ENCODE data around the gene USP34.
"Not testable (repeated sequence)": the region's sequence is repeated elsewhere in the genome, so short reads cannot be mapped to it uniquely, and the experiment has no call there.

Gene USP34

DNA sequence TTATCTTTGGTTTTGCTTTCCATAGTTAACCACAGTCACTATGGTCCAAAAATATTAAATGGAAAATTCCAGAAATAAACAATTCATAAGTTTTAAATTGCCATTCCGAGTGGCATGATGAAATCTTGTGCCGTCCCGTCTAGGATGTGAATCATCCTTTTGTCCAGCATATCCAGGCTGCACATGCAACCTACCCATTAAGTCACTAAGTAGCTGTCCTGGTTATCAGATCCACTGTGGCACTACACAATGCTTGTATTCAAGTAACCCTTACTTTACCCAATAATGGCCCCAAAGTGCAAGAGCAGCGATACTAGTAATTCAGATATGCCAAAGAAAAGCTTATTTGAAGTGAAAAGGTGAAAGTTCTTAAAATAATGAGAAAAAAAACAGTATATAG lies 10.7 kb downstream of the USP34 start:
- no peak for DNase-seq (ENCODE audit: low spot score)

DNA sequence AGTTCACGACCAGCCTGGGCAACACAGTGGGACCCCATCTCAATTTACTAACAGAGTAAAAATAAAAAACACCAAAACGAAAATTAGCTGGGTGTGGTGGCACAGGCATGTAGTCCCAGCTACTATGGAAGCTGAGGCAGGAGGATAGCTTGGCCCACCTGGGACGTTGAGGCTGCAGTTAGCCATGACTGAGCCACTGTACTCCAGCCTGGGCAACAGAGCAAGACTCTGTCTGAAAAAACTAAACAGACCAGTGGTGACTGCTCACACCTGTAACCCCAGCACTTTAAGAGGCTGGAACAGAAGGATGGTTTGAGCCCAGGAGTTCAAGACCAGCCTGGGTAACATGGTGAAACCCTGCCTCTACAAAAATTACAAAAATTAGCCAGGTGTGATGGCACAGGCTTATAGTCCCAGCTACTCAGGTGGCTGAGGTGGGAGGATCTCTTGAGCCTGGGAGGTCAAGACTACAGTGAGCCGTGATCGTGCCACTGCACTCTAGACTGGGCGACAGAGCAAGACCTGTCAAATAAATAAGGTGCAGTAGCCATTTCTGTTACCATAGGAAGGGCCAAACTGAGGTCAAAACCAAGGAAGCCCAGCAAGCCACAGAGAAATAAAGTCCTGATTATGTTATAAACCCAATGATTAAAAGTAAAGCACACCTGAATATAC lies 14.0 kb downstream of the USP34 start:
- DNase-seq (ENCODE audit: low spot score) = no peak

DNA sequence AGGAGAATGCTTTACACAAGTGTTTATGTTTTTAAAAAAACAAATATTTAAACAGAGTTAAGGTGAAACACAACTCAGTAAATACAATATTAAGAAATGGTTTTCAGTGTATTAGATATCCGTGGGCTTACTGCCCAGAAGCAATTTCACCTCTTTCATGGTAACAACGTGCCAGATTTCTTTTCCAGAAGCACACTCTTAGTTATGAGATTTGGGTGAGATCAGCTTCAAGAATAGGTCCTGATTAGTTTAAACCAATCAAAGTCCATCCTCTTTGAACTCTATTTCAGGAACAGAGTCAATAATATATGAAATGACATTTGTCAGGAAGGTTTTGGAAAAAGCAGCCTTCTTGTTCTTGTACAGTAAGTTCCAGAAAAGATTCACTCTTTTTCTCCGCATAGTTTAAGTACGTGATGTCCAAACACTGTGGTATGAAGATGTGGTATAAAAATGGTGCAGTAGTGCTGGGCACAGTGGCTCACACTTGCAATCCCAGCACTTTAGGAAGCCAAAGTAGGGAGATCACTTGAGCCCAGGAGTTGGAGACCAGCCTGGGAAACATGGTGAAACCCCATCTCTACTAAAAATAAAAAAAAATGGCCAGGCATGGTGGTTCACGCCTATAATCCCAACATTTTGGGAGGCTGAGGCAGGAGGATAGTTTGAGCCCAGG lies 14.7 kb downstream of the USP34 start:
- no peak for DNase-seq (ENCODE audit: low spot score)

DNA sequence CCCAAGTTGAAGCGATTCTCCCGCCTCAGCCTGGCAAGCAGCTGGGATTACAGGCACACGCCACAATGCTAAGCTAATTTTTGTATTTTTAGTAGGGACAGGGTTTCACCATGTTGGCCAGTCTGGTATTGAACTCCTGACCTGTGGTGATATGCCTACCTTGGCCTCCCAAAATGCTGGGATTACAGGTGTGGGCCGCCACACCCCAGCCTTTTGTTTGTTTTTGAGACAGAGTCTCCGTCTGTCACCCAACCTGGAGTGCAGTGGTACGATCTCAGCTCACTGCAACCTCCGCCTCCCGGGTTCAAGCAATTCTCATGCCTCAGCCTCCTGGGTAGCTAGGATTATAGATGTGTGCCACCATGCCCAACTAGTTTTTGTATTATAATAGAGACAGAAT lies 15.9 kb downstream of the USP34 start:
- DNase-seq (ENCODE audit: low spot score) = not testable (repeated sequence)

DNA sequence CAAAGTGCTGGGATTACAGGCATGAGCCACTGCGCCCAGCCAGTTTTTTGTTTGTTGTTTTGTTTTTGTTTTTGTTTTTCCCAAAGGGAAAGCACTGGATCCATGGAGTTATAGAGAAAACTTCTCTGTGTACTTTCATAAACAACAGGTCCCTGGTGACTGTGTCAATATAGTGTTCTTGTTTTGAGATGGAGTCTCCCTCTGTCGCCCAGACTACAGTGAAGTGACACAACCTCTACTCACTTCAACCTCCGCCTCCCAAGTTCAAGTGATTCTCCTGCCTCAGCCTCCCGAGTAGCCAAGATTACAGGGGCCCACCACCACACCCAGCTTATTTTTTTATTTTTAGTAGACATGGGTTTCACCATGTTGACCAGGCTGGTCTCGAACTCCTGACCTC lies 16.5 kb downstream of the USP34 start:
- DNase-seq (ENCODE audit: low spot score) = no peak

DNA sequence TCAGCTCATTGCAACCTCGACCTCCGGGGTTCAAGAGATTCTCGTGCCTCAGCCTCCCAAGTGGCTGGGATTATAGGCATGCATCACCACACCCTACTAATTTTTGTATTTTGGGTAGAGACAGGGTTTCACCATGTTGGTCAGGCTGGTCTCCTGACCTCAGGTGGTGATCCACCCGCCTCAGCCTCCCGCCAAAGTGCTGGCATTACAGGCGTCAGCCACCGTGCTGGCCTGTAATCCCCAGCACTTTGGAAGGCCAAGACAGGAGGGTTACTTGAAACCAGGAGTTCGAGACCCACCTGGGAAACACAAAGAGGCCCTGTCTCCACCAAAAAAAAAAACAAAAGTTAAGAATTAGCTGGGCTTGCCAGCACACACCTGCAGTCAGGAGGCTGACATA lies 18.5 kb downstream of the USP34 start:
- no peak for DNase-seq (ENCODE audit: low spot score)

DNA sequence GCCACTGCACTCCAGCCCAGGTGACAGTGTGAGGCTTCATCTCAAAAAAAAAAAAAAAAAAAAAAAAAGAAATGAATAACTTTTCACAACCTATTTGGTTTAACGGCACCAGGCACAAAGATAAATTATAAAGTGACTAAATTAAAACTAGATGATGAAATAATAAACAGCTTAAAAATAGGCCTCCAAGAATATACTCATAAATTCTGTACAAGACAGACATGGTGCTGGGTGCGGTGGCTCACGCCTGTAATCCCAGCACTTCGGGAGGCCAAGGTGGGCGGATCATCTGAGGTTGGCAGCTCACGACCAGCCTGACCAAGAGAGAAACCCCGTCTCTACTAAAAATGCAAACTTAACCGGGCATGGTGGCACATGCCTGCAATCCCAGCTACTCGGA lies 19.7 kb downstream of the USP34 start:
- no peak for DNase-seq (ENCODE audit: low spot score)

DNA sequence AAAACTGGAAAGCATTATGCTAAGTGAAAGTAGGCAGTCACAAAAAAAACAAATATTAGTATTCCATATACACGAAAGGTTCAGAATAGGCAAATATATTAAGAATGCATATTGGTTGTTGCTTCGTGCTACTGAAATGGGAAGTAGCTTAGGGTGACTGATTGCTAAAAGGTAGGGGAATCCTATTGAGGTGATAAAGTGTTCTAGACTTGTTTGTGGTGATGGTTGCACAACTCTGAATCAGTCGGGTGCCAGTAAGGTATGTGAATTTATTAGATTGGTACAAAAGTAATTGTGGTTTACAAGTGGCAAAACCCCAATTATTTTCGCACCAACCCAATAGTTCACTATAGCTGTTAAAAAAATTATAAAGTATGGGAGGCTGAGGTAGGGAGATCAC lies 20.7 kb downstream of the USP34 start:
- no peak for DNase-seq (ENCODE audit: low spot score)

DNA sequence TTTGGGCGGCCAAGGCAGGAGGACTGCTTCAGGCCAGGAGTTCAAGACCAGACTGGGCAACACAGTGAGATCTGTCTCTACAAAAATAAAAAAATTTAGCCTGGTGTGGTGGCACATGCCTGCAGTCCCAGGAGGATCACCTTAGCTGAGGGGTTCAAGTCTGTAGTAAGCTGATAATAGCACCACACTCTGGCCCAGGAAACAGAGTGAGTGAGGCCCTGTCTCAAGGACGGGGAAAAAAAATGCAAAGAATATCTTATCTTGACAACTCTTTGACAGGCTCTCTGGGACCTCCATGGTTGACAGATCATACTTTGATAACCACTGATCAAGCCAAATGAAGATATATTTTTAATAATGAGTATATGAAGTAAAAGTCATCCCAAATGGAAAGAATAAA lies 22.7 kb downstream of the USP34 start:
- no peak for DNase-seq (ENCODE audit: low spot score)

DNA sequence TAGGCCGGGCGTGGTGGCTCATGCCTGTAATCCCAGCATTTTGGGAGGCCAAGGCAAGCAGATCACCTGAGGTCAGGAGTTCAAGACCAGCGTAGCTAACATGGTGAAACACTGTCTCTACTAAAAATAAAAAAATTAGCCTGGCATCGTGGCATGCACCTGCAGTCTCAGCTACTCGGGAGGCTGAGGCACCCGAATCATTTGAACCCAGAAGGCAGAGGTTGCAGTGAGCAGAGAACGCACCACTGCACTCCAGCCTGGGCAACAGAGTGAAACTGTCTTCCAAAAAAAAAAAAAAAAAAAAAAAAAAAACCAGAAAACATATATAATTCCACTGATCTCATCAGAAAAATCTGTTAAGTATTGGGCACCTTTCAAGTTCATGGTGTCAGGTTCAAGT lies 23.9 kb downstream of the USP34 start:
- not testable (repeated sequence) for DNase-seq (ENCODE audit: low spot score)

DNA sequence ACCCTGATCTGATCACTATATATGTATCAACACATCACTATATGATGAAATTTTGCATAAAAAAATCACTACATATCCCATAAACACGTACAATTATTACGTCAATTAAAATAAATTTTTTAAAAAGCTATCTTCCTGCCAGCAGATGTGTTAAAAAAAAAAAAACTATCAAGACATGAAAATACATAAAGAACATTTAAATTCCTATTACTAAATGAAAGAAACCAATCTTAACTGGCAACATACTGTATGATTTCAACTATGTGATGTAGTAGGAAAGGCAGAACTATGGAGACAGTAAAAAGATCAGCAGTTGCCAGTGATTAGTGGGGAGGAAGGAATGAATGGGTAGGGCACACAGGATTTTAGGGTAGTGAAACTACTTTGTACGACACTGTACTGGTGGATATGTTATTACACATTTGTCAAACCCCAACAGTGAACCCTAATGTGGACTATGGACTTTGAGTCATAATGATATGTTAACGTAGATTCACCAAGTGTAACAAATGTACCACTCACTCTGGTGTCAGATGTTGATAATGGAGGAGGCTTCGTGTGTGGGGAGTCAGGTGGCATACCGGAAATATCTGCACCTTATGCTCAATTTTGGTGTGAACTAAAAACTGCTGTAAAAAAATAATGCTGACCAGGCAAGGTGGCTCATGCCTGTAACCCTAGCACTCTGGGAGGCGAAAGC lies 27.4 kb downstream of the USP34 start:
- no peak for DNase-seq (ENCODE audit: low spot score)

DNA sequence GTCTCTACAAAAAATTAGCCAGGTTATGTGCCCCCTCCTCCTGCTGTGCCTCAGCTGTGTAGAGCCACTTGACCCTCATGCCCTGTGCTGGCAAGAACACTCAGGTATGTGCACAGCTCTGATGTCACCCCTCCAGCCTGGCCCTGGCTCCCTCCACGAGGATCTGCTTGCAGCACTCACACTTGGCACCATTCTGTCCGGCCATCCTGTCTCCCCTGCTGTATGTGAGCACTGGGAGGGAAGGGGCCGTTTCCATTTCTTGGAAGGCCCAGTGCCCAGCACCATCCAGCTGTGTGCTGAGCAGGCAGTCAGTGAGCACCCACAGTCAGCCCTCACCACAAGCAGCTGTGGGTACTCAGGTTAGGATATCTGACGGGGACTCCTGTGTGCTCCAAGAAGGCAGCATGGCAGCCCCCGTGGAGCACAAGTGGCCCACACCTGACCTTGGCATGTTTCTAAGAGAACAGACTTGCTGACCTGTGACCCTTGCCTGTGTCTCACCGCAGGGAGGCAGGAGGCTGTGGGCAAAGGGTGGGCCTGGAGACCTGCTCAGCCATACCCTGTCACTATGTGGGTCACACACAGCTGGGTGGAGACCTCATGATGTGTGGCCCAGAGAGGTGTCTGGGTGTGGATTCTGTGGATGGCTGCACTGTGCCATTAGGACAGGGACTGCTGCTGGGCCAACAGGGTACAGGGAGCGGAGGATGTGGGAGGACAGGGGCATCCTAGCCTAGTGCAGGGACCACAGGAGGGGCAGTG lies 31.5 kb downstream of the USP34 start:
- DNase-seq (ENCODE audit: low spot score) = no peak

DNA sequence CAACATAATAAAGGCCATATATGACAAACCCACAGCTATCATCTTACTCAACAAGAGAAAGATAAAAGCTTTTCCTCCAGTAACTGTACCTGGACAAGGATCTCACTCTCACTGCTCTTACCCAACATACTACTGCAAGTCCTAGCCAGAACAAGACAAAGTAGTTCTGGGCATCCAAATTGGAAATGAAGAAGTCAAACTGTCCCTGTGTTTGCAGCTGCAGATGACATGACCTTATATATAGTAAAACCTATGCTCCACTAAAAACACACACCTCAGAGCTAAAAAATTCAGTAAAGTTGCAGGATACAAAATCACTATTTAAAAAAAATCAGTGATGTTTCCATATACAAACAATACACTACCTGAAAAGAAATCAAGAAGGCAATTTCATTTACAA lies 32.2 kb downstream of the USP34 start:
- no peak for DNase-seq (ENCODE audit: low spot score)

DNA sequence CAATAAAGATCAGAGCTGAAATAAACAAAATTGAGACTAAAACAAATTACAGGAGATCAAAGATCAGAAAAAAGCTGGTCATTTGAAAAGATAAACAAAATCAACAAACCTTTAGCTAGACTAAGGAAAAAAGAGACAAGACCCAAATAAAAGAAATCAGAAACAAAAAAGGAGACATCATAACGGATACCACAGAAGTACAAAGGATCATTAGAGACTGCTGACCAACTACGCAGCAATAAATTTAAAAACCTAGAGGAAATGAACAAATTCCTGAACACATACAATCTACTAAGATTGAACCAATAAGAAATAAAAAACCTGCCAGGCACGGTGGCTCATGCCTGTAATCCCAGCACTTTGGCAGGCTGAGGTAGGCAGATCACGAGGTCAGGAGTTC lies 33.7 kb downstream of the USP34 start:
- DNase-seq (ENCODE audit: low spot score) = no peak

DNA sequence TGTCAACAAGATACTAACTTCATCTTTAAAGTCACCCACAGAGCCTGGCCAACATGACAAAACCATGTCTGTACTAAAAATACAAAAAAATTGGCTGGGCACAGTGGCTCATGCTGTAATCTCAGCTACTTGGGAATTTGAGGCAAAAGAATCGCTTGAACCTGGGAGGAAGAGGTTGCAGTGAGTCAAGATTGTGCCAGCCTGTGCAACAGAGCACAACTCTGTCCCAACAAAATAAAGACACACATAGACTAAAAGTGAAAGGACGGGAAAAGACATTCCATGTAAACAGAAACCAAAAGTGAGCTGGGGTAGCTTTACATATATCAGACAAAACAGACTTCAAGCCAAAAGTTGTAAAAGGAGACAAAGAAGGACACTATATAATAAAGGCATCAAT lies 34.8 kb downstream of the USP34 start:
- DNase-seq (ENCODE audit: low spot score) = no peak

DNA sequence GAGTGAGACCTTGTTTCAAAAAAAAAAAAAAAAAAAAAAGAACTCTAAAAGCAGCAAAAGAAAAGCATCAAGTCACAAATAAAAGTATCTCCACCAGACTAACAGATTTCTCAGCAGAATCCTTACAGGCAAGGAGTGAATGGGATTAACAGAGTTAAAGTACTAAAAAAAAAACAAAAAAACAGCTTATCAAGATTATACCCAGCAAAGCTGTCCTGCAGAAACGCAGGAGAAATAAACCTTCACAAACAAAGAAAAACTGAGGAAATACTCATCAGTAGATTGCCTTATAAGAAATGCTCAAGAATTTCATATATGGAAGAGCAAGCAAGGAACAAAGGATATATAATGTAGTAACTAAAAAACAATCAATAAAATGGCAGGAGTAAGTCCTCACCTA lies 35.6 kb downstream of the USP34 start:
- DNase-seq (ENCODE audit: low spot score) = no peak

DNA sequence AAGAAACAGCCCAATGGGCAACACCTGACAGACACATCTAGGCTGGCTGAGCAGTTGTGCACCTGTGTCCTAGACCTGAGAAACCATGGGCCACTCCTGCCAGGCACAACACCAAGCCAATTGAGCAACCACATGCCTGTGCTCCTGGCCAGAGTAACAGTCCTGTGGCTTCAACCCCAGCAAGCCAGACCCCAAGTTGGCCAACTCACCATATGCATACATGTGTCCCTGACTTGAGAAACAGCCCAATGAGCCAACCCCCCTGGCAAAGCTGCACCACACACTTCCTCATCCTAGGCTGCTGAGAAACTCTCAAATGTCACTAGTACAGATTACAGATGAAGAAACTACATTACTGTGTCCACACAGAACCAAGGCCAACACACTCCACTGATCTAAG lies 36.6 kb downstream of the USP34 start:
- no peak for DNase-seq (ENCODE audit: low spot score)

DNA sequence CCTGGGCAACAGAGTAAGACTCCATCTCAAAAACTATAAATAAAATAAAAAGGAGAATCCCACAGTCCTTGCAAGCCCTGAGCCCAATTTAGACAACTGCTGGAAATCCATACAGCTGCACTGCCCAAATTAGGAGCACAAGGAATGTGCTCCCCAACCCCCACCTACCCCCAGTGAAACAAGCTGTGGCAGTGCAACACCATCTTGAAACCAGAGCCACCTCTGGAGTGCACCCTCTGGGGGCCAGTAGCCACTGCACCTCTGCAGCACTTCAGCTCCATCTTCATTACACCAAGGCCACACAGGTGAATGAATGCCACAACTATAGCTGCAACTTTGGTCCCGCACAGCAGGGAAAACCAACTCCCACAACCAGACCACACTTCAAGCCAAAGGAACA lies 37.3 kb downstream of the USP34 start:
- DNase-seq (ENCODE audit: low spot score) = no peak

DNA sequence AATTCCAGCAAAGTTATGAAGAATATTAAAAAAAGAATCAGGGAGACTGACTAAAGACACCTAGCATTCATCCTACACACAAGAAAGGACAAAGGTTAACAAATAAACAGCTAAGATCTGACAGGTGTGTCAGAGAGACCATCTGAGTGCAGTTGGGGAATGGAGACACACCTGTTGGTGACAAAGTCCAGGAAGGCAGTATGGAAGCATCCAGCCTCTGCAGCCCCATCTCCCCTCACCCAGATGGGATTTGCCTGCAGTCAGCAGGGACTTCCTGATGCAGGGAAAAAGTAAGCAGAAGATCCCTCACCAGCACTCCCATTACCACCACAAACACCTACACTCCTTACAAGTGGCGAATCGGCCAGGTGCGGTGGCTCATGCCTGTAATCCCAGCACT lies 37.9 kb downstream of the USP34 start:
- no peak for DNase-seq (ENCODE audit: low spot score)

DNA sequence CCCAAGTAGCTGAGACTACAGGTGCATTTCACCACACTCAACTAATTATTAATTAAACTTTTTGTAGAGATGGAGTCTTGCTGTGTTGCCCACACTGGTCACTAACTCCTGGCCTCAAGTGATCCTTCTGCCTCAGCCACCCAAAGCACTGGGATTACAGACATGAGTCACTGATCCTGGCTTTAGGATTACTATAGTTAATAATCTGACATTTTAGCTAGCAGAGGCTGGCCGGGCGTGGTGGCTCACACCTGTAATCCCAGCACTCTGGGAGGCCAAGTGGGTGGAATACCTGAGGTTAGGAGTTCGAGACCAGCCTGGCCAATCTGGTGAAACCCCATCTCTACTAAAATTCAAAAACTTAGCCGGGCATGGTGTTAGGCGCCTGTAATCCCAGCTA lies 39.5 kb downstream of the USP34 start:
- no peak for DNase-seq (ENCODE audit: low spot score)

DNA sequence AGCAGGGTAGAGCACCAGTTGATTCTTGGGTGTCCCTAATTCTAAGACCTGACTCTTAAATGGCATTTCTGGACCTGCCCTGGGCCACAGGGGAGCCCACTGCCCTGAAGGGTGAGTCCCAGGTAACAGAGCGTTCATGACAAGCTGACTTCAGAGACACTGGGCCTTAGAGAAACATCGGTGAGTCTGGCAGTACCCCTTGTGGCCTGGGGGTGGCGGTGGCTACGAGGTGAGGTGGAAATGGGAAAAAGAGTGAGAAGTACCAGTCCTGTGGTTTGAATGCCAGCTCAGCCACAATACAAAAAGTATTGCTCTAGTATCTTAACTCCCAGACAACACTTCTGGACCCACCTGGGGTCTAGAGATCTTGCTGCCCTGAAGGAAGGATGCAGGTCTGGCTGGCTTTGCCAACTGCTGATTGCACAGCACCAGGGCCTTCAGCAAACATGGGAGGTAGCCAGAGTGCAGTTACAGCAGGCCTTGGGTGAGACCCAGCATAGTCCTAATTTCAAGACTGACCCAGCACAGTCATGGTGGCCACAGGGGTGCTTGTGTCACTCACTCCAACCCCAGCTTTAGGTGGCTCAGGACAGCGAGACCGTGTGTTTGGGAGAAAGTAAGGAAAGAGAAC lies 44.5 kb downstream of the USP34 start:
- peak; percentile 80 for DNase-seq (ENCODE audit: low spot score)

DNA sequence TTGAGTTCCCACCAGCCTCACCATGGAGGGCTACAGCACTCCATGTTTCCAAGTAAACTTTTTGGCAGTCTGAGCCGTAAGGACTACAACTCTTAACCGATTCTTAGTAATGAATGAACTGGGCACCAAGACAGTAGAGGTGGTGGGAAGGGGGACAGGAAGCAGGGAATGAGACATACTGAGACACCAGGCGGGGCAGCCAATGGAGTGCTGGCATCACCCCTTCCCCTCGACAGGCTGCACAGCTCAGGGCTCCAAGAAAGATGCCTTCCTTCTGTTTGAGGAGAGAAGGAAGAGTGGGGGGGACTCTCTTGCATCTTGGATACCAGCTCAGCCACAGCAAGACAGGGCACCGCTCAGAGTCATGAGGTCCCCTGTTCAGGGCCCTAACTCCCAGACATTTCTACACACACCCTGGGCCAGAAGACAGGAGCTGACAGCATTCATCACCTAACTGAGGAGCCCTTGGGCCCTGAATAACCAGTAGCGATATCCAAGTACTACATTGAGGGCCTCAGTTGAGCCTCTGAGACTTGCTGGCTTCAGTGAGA lies 45.2 kb downstream of the USP34 start:
- no peak for DNase-seq (ENCODE audit: low spot score)
